Measurements from ENCODE around the gene ZNF330. TPM values are rescaled to one million over a fixed set of nuclear protein-coding genes. Genes with fewer than 3 reads are reported as not detected.

ZNF330 gene
- 44.3 and 45.7 TPM in 2 replicates for total RNA-seq (2021; fragmentation: NEBNext Ultra II Directional; extraction: Animal tissue kit (Norgen Biotek cat#: 25700))
- 16.0 and 17.7 TPM in 2 replicates for polyA plus RNA-seq (2011; rRNA removed)
- 34.9 TPM for polyA plus RNA-seq (2011; cell fraction: cytosol; rRNA removed)
- polyA plus RNA-seq (2011; cell fraction: nucleus; rRNA removed): 10.6 TPM
- polyA plus RNA-seq (2012, experiment 1 of 2): 38.2 to 47.2 TPM (median 40.7 TPM) in 4 replicates
- polyA plus RNA-seq (2012, experiment 2 of 2): 7.8 TPM
- polyA plus RNA-seq (2013, experiment 1 of 2): 25.5 TPM
- polyA plus RNA-seq (2013, experiment 2 of 2): 27.7 TPM
- polyA minus RNA-seq (2011; rRNA and poly(A)+ RNA removed): 43.7 and 60.5 TPM in 2 replicates
- polyA minus RNA-seq (2011; cell fraction: cytosol; rRNA and poly(A)+ RNA removed): 29.3 TPM
- 11.6 TPM for polyA minus RNA-seq (2011; cell fraction: nucleus; rRNA and poly(A)+ RNA removed)
- long read RNA-seq, experiment 1, transcript ZNF330-207 (2 exons, 733 nt): major isoform, 8 of 24 reads
- long read RNA-seq, experiment 1, partial matches to known transcripts: 14 of 24 reads
- long read RNA-seq, experiment 1, other reads (novel, unspliced or antisense): 2 of 24 reads
- long read RNA-seq, experiment 2, partial matches to known transcripts: 8 of 9 reads
- long read RNA-seq, experiment 2, other reads (novel, unspliced or antisense): 1 of 9 reads

- FAIRE-seq: peak; percentile 88
- TF ChIP-seq EZH2 (IDR thresholded peaks at IDR 0.05; ENCODE audit: low read depth, low read length, severe bottlenecking) (no peak), RBBP5 (IDR thresholded peaks at IDR 0.05; ENCODE audit: borderline replicate concordance, low read depth, low read length) (peak; percentile 90; the same call in 1 of the 2 replicates), PHF8 (conservative IDR thresholded peaks at IDR 0.05; ENCODE audit: low read depth, low read length) (peak; percentile 73), ATF3 (IDR thresholded peaks at IDR 0.05; ENCODE audit: insufficient read depth, low read depth, low read length) (peak; percentile 69), RAD21 (IDR thresholded peaks at IDR 0.05 in 1 of 2, conservative IDR thresholded peaks at IDR 0.05 in 1 of 2; ENCODE audit: low read depth in 2 of 2, low read length in 2 of 2) (no peak), MAFK (IDR thresholded peaks at IDR 0.05; ENCODE audit: low read depth, low read length) (no peak)
Measured at GRCh38 chr4:141220691-141221659, at the start of gene ZNF330. ZNF330 (plus strand) TSS chr4:141220895; CDS start chr4:141222372, 1,477 bp downstream.

More at GRCh38 chr4:141220691-141221659, at the start of gene ZNF330:
- Histone ChIP-seq H2BK120ac (replicated peaks; ENCODE audit: low read depth, low read length) (no peak within 1 kb of the TSS), H2BK12ac (ENCODE audit: low read depth, low read length) (no peak within 1 kb of the TSS), H3K4me1 (replicated peaks in 1 of 4; ENCODE audit: control insufficient read depth in 3 of 4, insufficient read depth in 4 of 4, low read length in 3 of 4) (peaks cover 0 to 5% (median 3%) of the 10 kb centered on the region in 4 experiments; a peak in 5 of 7 replicates), H3K4ac (replicated peaks; ENCODE audit: insufficient read length, low read depth, low read length) (no peak within 1 kb of the TSS), H3K27me3 (replicated peaks in 1 of 4; ENCODE audit: control insufficient read depth in 3 of 4, extremely low read depth in 1 of 4, insufficient read depth in 3 of 4, low read length in 3 of 4) (no peaks in the 10 kb centered on the region), H2BK15ac (ENCODE audit: low read length) (0 out of 2 replicates have a peak within 1 kb of the TSS, but pooled peaks have one; percentile 96), H3K23me2 (ENCODE audit: low read depth, low read length) (0 out of 2 replicates have a peak, but pooled peaks cover 2% of the 10 kb centered on the region), H3K9ac (replicated peaks in 1 of 4; ENCODE audit: extremely low read depth in 1 of 4, low read depth in 3 of 4, low read length in 3 of 4) (peak within 1 kb of the TSS; percentile 52 to 84 (median 70)), H3K56ac (replicated peaks; ENCODE audit: insufficient read length, low read depth, low read length) (no peak within 1 kb of the TSS), H2AFZ (ENCODE audit: low read length) (peak within 1 kb of the TSS; percentile 95), H2BK5ac (ENCODE audit: low read depth, low read length) (no peak within 1 kb of the TSS), H3K18ac (ENCODE audit: extremely low read depth, low read length) (no peak within 1 kb of the TSS), H4K8ac (ENCODE audit: extremely low read depth, insufficient read depth, low read length) (peak within 1 kb of the TSS; percentile 90), H4K20me1 (replicated peaks in 1 of 2; ENCODE audit: control insufficient read depth in 1 of 2, insufficient read depth in 2 of 2, low read length in 2 of 2) (peaks cover 0 to 4% of the 10 kb centered on the region in 2 experiments), H4K5ac (ENCODE audit: insufficient read length, low read depth, low read length) (no peak within 1 kb of the TSS), H2BK20ac (ENCODE audit: low read length) (no peak within 1 kb of the TSS), H3K9me3 (ENCODE audit: insufficient read depth in 2 of 2, low read depth in 1 of 2, low read length in 1 of 2) (no peaks in the 10 kb centered on the region), H4K91ac (replicated peaks; ENCODE audit: insufficient read length, low read length) (peak within 1 kb of the TSS; percentile 92), H2AK5ac (ENCODE audit: low read depth, low read length) (no peak within 1 kb of the TSS), H3K27ac (ENCODE audit: low read depth, low read length) (peak within 1 kb of the TSS; percentile 1; the same call in 1 of the 2 replicates), H3K36me3 (ENCODE audit: control insufficient read depth in 2 of 4, insufficient read depth in 4 of 4, low read length in 3 of 4) (peaks cover 0 to 15% (median 1%) of the 10 kb centered on the region in 4 experiments; a peak in 2 of 8 replicates), H3K4me2 (ENCODE audit: insufficient read depth in 1 of 2, low read depth in 2 of 2, low read length in 2 of 2) (peak within 1 kb of the TSS; percentile 60 to 65), H3K14ac (ENCODE audit: insufficient read length) (no peak within 1 kb of the TSS), H3K79me2 (ENCODE audit: control insufficient read depth in 1 of 2, insufficient read depth in 2 of 2, low read length in 2 of 2) (peaks cover 0 to 35% of the 10 kb centered on the region in 2 experiments; a peak in 3 of 4 replicates), H3K23ac (ENCODE audit: insufficient read length) (no peak within 1 kb of the TSS), H3K4me3 (ENCODE audit: extremely low read depth in 1 of 4, insufficient read depth in 2 of 4, low read depth in 3 of 4, low read length in 4 of 4) (peak within 1 kb of the TSS; percentile 87 to 98 (median 93)), H3K79me1 (ENCODE audit: low read depth, low read length) (no peaks in the 10 kb centered on the region)
- ChIA-PET CTCF (ENCODE audit: partially characterized antibody) (interaction anchor here (0.6 kb wide), 1 partner anchor 824 kb away, joined by 3 read pairs; no protein-coding TSS in a partner anchor), POLR2A (ENCODE audit: partially characterized antibody) (no interaction called here)
- WGBS, 2 experiments (ENCODE audit: extremely low coverage in 1 of 2, insufficient coverage in 1 of 2, insufficient read length in 1 of 2, insufficient replicate concordance in 2 of 2, low coverage in 1 of 2, low lambda C conversion rate in 2 of 2, missing lambda C conversion rate in 1 of 2): 2% methylated on average over 43 of the region's 57 CpGs; no CpG with 5 or more reads in 1 of the 2 experiments
- DNase-seq (ENCODE audit: low read depth in 1 of 2, low spot score in 2 of 2): peak; percentile 71 to 100

Data from H1 (cell line).